ENCODE measurements around the gene SPTY2D1.
"Not testable (repeated sequence)": the region's sequence is repeated elsewhere in the genome, so short reads cannot be mapped to it uniquely, and the experiment has no call there.

The SPTY2D1 gene

DNA sequence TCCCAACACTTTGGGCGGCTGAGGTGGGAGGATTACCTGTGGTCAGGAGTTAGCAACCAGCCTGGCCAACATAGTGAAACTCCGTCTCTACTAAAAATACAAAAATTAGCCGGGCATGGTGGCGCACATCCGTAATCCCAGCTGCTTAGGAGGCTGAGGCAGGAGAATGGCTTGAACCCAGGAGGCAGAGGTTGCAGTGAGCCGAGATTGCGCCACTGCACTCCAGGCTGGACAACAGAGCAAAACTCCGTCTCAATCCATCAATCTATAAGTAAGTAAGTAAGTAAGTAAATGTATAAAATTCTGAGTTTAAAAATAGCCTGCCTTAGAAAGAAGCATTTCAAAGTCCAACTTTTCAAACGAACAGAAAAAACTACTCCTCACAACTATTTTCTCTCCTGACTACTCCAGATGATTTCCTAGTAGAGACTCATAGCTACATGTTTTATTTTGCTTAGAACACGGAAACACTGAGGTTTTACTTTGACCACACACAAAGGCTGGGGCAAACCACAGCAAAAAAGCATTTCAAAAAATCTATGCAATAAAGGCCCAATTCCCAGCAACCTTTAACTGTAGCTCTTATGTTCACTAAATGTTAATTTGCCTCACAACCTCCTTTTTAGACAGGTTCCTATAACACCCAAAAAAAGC lies 16.3 kb downstream of the SPTY2D1 start:
- DNase-seq, result no peak

DNA sequence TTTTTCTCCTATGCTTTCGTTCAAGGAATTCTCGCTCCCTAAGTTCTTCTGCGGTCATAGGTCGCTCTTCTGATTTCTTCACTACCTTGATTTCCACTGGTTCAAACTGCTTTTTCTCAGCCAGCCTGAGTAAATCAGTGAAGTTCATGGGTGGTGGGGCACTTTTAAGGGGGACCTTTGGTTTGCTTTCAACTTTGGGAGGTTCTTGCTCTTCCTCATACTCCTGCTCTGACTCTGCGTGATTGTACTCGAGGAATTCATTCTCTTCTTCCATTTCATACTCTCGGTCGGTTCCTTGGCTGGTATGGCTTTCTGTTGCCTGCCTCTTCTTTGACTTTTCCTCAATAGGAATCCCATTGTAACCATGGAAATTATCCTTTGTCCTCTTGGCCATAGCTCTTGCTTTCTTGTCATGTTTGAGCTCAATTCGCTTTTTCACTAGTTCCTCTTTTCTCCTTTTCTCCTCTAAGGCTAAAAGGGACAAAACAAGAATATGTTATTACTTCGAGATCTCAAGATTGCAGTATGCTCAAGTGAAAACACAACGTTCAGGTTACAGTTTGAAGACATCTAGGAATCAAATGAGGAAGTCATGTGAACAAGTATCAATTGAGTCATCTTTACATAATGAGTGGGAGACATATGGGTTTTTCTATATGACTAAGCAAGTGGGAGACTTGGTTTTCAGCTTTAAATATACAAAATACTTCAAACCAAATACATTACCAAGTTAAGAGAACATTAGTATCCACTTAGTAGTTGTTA lies 18.3 kb downstream of the SPTY2D1 start:
- DNase-seq, result no peak

GRCh38 chr11:18614667-18615066 lies 19.5 kb downstream of the SPTY2D1 start:
- DNase-seq, result no peak

DNA sequence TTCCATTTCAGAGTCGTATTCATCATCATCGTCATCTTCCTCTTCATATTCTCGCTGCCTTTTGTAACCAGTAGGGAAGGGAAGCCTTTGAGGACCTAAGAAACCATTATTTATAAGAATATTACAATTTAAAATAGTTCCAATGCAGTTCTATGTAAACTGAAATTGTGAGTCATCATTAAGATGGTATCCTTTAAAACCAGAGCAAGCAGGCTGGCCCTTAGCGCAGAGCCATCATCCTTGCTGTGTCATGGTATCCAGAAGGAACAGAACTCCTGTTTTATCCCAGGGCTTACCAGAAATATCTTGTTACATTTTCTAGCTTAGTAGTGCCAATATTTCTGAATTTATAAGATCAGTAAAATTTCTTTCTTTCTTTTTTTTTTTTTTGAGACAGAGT lies 21.7 kb downstream of the SPTY2D1 start:
- DNase-seq, result no peak

GRCh38 chr11:18611196-18611595 lies 22.9 kb downstream of the SPTY2D1 start:
- no peak for DNase-seq

- no peak for DNase-seq
Observed at GRCh38 chr11:18608376-18608775, 25.8 kb downstream of the SPTY2D1 start.

- DNase-seq, result no peak
Observed at GRCh38 chr11:18600915-18601569, 33.1 kb downstream of the SPTY2D1 start.

DNA sequence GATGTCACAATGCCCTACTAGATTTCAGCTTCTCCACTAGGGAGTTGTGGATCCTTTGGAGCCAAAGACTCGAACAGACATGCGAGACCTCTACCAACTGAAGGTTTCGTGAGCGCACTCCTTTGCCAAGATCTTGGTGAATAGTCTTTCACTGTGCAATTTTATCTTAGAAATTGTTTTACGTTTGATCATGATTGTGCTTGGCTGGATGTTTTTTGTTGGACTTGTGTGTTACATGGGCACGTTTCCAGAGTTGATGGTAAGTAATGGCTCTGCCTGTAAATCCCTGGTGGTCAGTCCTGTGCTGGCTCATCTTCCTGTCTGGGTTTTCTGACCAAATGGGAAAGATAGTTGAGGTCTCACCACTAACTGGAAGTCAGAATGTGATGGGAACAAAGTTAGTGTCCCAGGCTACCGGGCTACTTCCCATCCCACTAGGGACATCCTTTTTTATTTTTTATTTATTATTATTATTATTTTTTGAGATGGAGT lies 34.4 kb downstream of the SPTY2D1 start, which contains the start of gene MISFA:
MISFA (plus strand) TSS at position 51 of the 492 bp plus-strand sequence; CDS start at position 191, 140 bp downstream.
- no peak for DNase-seq

- DNase-seq, result no peak
Observed at GRCh38 chr11:18594999-18595749, 39.0 kb downstream of the SPTY2D1 start.

- DNase-seq, result not testable (repeated sequence)
Observed at GRCh38 chr11:18594088-18594487, 40.1 kb downstream of the SPTY2D1 start.

DNA sequence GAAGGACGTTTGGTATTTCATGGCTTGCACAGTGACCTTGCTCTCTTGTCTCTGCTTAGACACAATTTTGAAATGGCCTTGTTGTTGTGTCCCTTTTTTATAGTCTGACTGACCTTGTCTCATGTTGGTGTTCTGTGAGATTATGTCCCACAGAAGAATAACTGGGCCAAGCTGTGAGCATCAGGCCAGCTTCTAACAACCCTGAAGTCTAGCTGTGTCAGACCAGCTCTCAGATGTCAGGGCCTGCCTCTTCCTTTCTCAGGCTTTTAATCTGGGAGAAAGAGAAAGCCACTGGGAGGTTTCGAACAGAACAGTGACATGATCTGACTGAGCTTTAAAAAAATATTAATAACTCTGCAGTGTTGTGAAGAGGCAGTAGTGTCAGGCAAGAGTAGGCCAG lies 43.6 kb downstream of the SPTY2D1 start:
- no peak for DNase-seq

GRCh38 chr11:18588297-18589252 lies 45.6 kb downstream of the SPTY2D1 start, which contains the start of gene UEVLD:
TSS of gene UEVLD (minus strand) at chr11:18588734. CDS start at chr11:18588654, 80 bp downstream.
- peak; percentile 44 for DNase-seq

- DNase-seq, result no peak
Observed at GRCh38 chr11:18581825-18582224, 52.3 kb downstream of the SPTY2D1 start.

- DNase-seq, result no peak
Observed at GRCh38 chr11:18580113-18580766, 53.9 kb downstream of the SPTY2D1 start.

GRCh38 chr11:18578975-18579598 lies 55.1 kb downstream of the SPTY2D1 start:
- DNase-seq, result no peak

GRCh38 chr11:18575361-18575760 lies 58.8 kb downstream of the SPTY2D1 start:
- DNase-seq, result no peak

DNA sequence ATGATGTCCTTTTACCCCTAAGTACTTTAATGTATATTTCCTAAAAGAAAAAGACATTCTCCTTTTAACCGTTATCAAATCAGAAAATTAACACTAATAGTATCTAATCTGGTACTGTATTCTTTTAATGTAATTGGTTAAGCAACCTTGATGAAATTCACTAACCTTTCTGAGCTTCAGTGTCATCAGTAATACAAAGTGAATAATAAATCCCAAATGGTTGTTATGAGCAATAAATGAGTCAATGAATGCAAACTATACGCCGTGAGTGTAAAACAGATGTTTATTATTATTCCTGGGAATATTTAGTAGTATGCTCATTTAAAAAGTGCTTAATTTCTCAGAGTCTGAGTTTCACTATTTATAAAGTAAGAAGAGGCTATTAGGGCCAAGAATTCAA lies 67.1 kb downstream of the SPTY2D1 start:
- no peak for DNase-seq

GRCh38 chr11:18566406-18566805 lies 67.7 kb downstream of the SPTY2D1 start:
- DNase-seq, result no peak

DNA sequence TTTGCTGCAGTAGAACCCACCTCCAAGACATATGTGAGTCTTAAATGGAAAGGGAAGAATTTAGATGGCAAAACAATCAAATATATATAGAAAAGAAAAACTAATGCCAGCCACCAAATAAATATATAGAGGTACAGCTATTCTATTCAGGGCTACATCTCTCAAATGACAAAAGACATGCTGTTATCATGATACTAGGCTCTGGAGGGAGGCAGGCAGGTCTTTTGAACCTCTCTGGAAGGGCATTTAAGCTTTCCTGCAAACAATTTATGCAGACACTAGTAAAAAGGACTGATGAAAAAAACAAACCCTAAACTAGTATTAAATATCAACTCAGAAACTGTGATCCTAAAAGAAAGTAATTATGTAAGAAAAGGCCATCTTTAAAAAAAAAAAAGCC lies 70.0 kb downstream of the SPTY2D1 start:
- no peak for DNase-seq

GRCh38 chr11:18563090-18563730 lies 70.9 kb downstream of the SPTY2D1 start:
- DNase-seq, result no peak

All from NCI-H2107 (cell line).